ENCODE results near the gene GLRA1.
"Not testable (repeated sequence)": the region's sequence is repeated elsewhere in the genome, so short reads cannot be mapped to it uniquely, and the experiment has no call there.

Gene GLRA1

GRCh38 chr5:151860867-151861266 is 63.8 kb downstream of the GLRA1 start:
- H3K27ac ChIP-seq (ENCODE audit: low read length); H3K27me3 ChIP-seq (ENCODE audit: low read depth, low read length); H3K4me1 ChIP-seq (ENCODE audit: control insufficient read depth in 1 of 2, insufficient read depth in 2 of 2, low read length in 2 of 2); H3K9me3 ChIP-seq (ENCODE audit: control insufficient read depth in 1 of 2, low read length in 2 of 2); H3K4me3 ChIP-seq (ENCODE audit: low read depth in 1 of 2, low read length in 2 of 2); H3K36me3 ChIP-seq (ENCODE audit: control insufficient read depth in 1 of 2, insufficient read depth in 2 of 2, low read length in 2 of 2): not testable (repeated sequence)

GRCh38 chr5:151856861-151857260 is 67.8 kb downstream of the GLRA1 start:
- H3K36me3 ChIP-seq (ENCODE audit: control insufficient read depth in 1 of 2, insufficient read depth in 2 of 2, low read length in 2 of 2) = no peaks in the 10 kb centered on the region
- no peaks in the 10 kb centered on the region for H3K27me3 ChIP-seq (ENCODE audit: low read depth, low read length)
- no peak overlapping the region for H3K4me3 ChIP-seq (ENCODE audit: low read depth in 1 of 2, low read length in 2 of 2)
- no peaks in the 10 kb centered on the region for H3K9me3 ChIP-seq (ENCODE audit: control insufficient read depth in 1 of 2, low read length in 2 of 2)
- H3K27ac ChIP-seq (ENCODE audit: low read length) = no peak overlapping the region
- no peaks in the 10 kb centered on the region for H3K4me1 ChIP-seq (ENCODE audit: control insufficient read depth in 1 of 2, insufficient read depth in 2 of 2, low read length in 2 of 2)

- Histone ChIP-seq H3K9me3 (ENCODE audit: control insufficient read depth in 1 of 2, low read length in 2 of 2) (no peaks in the 10 kb centered on the region), H3K27me3 (ENCODE audit: low read depth, low read length) (no peaks in the 10 kb centered on the region)
These were observed 69.0 kb downstream of the GLRA1 start for GRCh38 chr5:151855701-151856100.

GRCh38 chr5:151847871-151848270 is 76.8 kb downstream of the GLRA1 start:
- no peaks in the 10 kb centered on the region for H3K4me1 ChIP-seq (ENCODE audit: control insufficient read depth in 1 of 2, insufficient read depth in 2 of 2, low read length in 2 of 2)
- H3K9me3 ChIP-seq (ENCODE audit: control insufficient read depth in 1 of 2, low read length in 2 of 2) = peaks cover 0 to 2% of the 10 kb centered on the region in 2 donors
- H3K27ac ChIP-seq (ENCODE audit: low read length) = no peak overlapping the region
- H3K4me3 ChIP-seq (ENCODE audit: low read depth in 1 of 2, low read length in 2 of 2) = no peak overlapping the region
- H3K36me3 ChIP-seq (ENCODE audit: control insufficient read depth in 1 of 2, insufficient read depth in 2 of 2, low read length in 2 of 2) = no peaks in the 10 kb centered on the region
- no peaks in the 10 kb centered on the region for H3K27me3 ChIP-seq (ENCODE audit: low read depth, low read length)

More at GRCh38 chr5:151855701-151856100, 69.0 kb downstream of the GLRA1 start:
- H3K4me3 ChIP-seq (ENCODE audit: low read depth in 1 of 2, low read length in 2 of 2) = no peak overlapping the region
- no peak overlapping the region for H3K27ac ChIP-seq (ENCODE audit: low read length)
- no peaks in the 10 kb centered on the region for H3K36me3 ChIP-seq (ENCODE audit: control insufficient read depth in 1 of 2, insufficient read depth in 2 of 2, low read length in 2 of 2)
- no peaks in the 10 kb centered on the region for H3K4me1 ChIP-seq (ENCODE audit: control insufficient read depth in 1 of 2, insufficient read depth in 2 of 2, low read length in 2 of 2)

GRCh38 chr5:151846765-151847164 is 77.9 kb downstream of the GLRA1 start:
- Histone ChIP-seq H3K4me1 (ENCODE audit: control insufficient read depth in 1 of 2, insufficient read depth in 2 of 2, low read length in 2 of 2) (no peaks in the 10 kb centered on the region), H3K9me3 (ENCODE audit: control insufficient read depth in 1 of 2, low read length in 2 of 2) (peaks cover 0 to 2% of the 10 kb centered on the region in 2 donors), H3K4me3 (ENCODE audit: low read depth in 1 of 2, low read length in 2 of 2) (no peak overlapping the region), H3K36me3 (ENCODE audit: control insufficient read depth in 1 of 2, insufficient read depth in 2 of 2, low read length in 2 of 2) (no peaks in the 10 kb centered on the region), H3K27me3 (ENCODE audit: low read depth, low read length) (no peaks in the 10 kb centered on the region), H3K27ac (ENCODE audit: low read length) (no peak overlapping the region)

- H3K9me3 ChIP-seq (ENCODE audit: control insufficient read depth in 1 of 2, low read length in 2 of 2) = peaks cover 0 to 14% of the 10 kb centered on the region in 2 donors
- not testable (repeated sequence) for H3K36me3 ChIP-seq (ENCODE audit: control insufficient read depth in 1 of 2, insufficient read depth in 2 of 2, low read length in 2 of 2); H3K4me3 ChIP-seq (ENCODE audit: low read depth in 1 of 2, low read length in 2 of 2); H3K4me1 ChIP-seq (ENCODE audit: control insufficient read depth in 1 of 2, insufficient read depth in 2 of 2, low read length in 2 of 2); H3K27me3 ChIP-seq (ENCODE audit: low read depth, low read length); H3K27ac ChIP-seq (ENCODE audit: low read length)
These were observed 91.8 kb downstream of the GLRA1 start for GRCh38 chr5:151832843-151833242.

- peaks cover 0 to 3% of the 10 kb centered on the region in 2 donors for H3K4me1 ChIP-seq (ENCODE audit: control insufficient read depth in 1 of 2, insufficient read depth in 2 of 2, low read length in 2 of 2)
- no peaks in the 10 kb centered on the region for H3K9me3 ChIP-seq (ENCODE audit: control insufficient read depth in 1 of 2, low read length in 2 of 2)
- no peaks in the 10 kb centered on the region for H3K27me3 ChIP-seq (ENCODE audit: low read depth, low read length)
- no peak overlapping the region for H3K4me3 ChIP-seq (ENCODE audit: low read depth in 1 of 2, low read length in 2 of 2)
- H3K36me3 ChIP-seq (ENCODE audit: control insufficient read depth in 1 of 2, insufficient read depth in 2 of 2, low read length in 2 of 2) = no peaks in the 10 kb centered on the region
- no peak overlapping the region for H3K27ac ChIP-seq (ENCODE audit: low read length)
These were observed 95.3 kb downstream of the GLRA1 start for GRCh38 chr5:151829370-151829769.

- H3K4me1 ChIP-seq (ENCODE audit: control insufficient read depth in 1 of 2, insufficient read depth in 2 of 2, low read length in 2 of 2) = no peaks in the 10 kb centered on the region
- H3K27ac ChIP-seq (ENCODE audit: low read length) = no peak overlapping the region
- no peak overlapping the region for H3K4me3 ChIP-seq (ENCODE audit: low read depth in 1 of 2, low read length in 2 of 2)
- H3K27me3 ChIP-seq (ENCODE audit: low read depth, low read length) = no peaks in the 10 kb centered on the region
- no peaks in the 10 kb centered on the region for H3K9me3 ChIP-seq (ENCODE audit: control insufficient read depth in 1 of 2, low read length in 2 of 2)
- no peaks in the 10 kb centered on the region for H3K36me3 ChIP-seq (ENCODE audit: control insufficient read depth in 1 of 2, insufficient read depth in 2 of 2, low read length in 2 of 2)
These were observed 99.2 kb downstream of the GLRA1 start for GRCh38 chr5:151825445-151825844.

GRCh38 chr5:151822141-151822540 is 102.5 kb downstream of the GLRA1 start:
- Histone ChIP-seq H3K4me3 (ENCODE audit: low read depth in 1 of 2, low read length in 2 of 2) (no peak overlapping the region), H3K27me3 (ENCODE audit: low read depth, low read length) (no peaks in the 10 kb centered on the region), H3K9me3 (ENCODE audit: control insufficient read depth in 1 of 2, low read length in 2 of 2) (no peaks in the 10 kb centered on the region), H3K27ac (ENCODE audit: low read length) (no peak overlapping the region), H3K4me1 (ENCODE audit: control insufficient read depth in 1 of 2, insufficient read depth in 2 of 2, low read length in 2 of 2) (no peaks in the 10 kb centered on the region), H3K36me3 (ENCODE audit: control insufficient read depth in 1 of 2, insufficient read depth in 2 of 2, low read length in 2 of 2) (no peaks in the 10 kb centered on the region)

- Histone ChIP-seq H3K4me1 (ENCODE audit: control insufficient read depth in 1 of 2, insufficient read depth in 2 of 2, low read length in 2 of 2) (no peaks in the 10 kb centered on the region), H3K9me3 (ENCODE audit: control insufficient read depth in 1 of 2, low read length in 2 of 2) (no peaks in the 10 kb centered on the region), H3K27me3 (ENCODE audit: low read depth, low read length) (no peaks in the 10 kb centered on the region), H3K36me3 (ENCODE audit: control insufficient read depth in 1 of 2, insufficient read depth in 2 of 2, low read length in 2 of 2) (no peaks in the 10 kb centered on the region), H3K27ac (ENCODE audit: low read length) (no peak overlapping the region), H3K4me3 (ENCODE audit: low read depth in 1 of 2, low read length in 2 of 2) (no peak overlapping the region)
These were observed 103.7 kb downstream of the GLRA1 start for GRCh38 chr5:151820903-151821302.

GRCh38 chr5:151820271-151820670 is 104.4 kb downstream of the GLRA1 start:
- no peaks in the 10 kb centered on the region for H3K27me3 ChIP-seq (ENCODE audit: low read depth, low read length)
- H3K9me3 ChIP-seq (ENCODE audit: control insufficient read depth in 1 of 2, low read length in 2 of 2) = no peaks in the 10 kb centered on the region
- no peaks in the 10 kb centered on the region for H3K36me3 ChIP-seq (ENCODE audit: control insufficient read depth in 1 of 2, insufficient read depth in 2 of 2, low read length in 2 of 2)
- H3K27ac ChIP-seq (ENCODE audit: low read length) = no peak overlapping the region
- H3K4me3 ChIP-seq (ENCODE audit: low read depth in 1 of 2, low read length in 2 of 2) = no peak overlapping the region
- no peaks in the 10 kb centered on the region for H3K4me1 ChIP-seq (ENCODE audit: control insufficient read depth in 1 of 2, insufficient read depth in 2 of 2, low read length in 2 of 2)

GRCh38 chr5:151819830-151820229 is 104.8 kb downstream of the GLRA1 start:
- Histone ChIP-seq H3K9me3 (ENCODE audit: control insufficient read depth in 1 of 2, low read length in 2 of 2) (no peaks in the 10 kb centered on the region), H3K4me3 (ENCODE audit: low read depth in 1 of 2, low read length in 2 of 2) (no peak overlapping the region), H3K27ac (ENCODE audit: low read length) (no peak overlapping the region), H3K27me3 (ENCODE audit: low read depth, low read length) (no peaks in the 10 kb centered on the region), H3K36me3 (ENCODE audit: control insufficient read depth in 1 of 2, insufficient read depth in 2 of 2, low read length in 2 of 2) (no peaks in the 10 kb centered on the region), H3K4me1 (ENCODE audit: control insufficient read depth in 1 of 2, insufficient read depth in 2 of 2, low read length in 2 of 2) (no peaks in the 10 kb centered on the region)
